ENCODE measurements around the gene AHDC1.

The AHDC1 gene

DNA sequence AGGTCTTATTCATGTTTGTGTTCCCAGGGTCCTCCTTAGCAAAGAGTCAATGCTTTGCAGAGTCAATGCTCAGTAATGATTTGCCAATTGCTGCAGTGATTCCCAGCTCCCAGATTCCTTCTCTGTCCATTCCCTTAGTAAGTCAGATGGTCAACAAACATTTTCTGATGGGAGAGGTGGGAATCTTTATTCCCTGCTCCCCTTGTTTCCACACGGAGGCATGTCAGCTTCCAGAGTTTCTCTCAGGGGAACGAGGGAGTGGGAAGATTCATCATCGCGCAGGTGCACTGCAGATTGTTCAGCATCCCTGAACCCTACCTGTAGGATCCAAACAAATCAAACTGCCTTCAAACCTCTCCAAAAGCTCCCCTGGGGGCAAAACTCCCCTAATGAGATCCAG, 7.5 kb upstream of the AHDC1 start:
- Histone ChIP-seq H3K36me3 (ENCODE audit: control insufficient read depth, insufficient read depth, low read length) (no peaks in the 10 kb centered on the region), H3K9me3 (ENCODE audit: control insufficient read depth, low read length) (no peaks in the 10 kb centered on the region), H3K4me1 (ENCODE audit: control insufficient read depth, insufficient read depth, low read length, poor library complexity, severe bottlenecking) (peaks cover 24% of the 10 kb centered on the region), H3K27ac (ENCODE audit: low read depth, low read length, severe bottlenecking) (no peak overlapping the region), H3K4me3 (ENCODE audit: extremely low read depth, insufficient read depth, low read length, poor library complexity, severe bottlenecking) (no peak overlapping the region)
- WGBS, 2 experiments (ENCODE audit: insufficient coverage in 2 of 2), result 100% methylated on average over 2 of the region's 4 CpGs; no CpG with 5 or more reads in 1 of the 2 experiments

GRCh38 chr1:27609618-27610240, 5.8 kb upstream of the AHDC1 start:
- no peak overlapping the region for H3K4me3 ChIP-seq (ENCODE audit: extremely low read depth, insufficient read depth, low read length, poor library complexity, severe bottlenecking)
- 86 to 90% methylated on average over 10 to 12 of the region's 12 CpGs for WGBS, 2 experiments (ENCODE audit: insufficient coverage in 2 of 2)
- H3K27ac ChIP-seq (ENCODE audit: low read depth, low read length, severe bottlenecking), result no peak overlapping the region
- H3K4me1 ChIP-seq (ENCODE audit: control insufficient read depth, insufficient read depth, low read length, poor library complexity, severe bottlenecking), result peaks cover 39% of the 10 kb centered on the region
- H3K36me3 ChIP-seq (ENCODE audit: control insufficient read depth, insufficient read depth, low read length), result no peaks in the 10 kb centered on the region
- no peaks in the 10 kb centered on the region for H3K9me3 ChIP-seq (ENCODE audit: control insufficient read depth, low read length)

DNA sequence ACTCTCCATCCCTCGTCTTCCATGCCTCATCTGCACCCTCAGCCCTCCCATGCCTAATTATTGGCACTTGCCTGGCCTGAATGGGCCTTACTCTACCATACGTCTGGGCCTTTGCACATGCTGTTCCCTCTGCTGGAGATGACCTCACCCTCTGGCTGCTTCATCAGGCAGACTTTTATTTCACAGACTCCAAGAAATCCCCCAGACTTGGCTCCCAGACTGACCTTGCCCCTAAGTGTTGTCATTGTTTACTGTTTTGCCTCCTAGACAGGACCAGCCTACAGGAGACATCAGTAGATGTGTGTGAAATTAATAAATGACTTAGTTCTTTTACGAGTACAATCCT, 5.2 kb upstream of the AHDC1 start:
- WGBS, 2 experiments (ENCODE audit: insufficient coverage in 2 of 2), result 83 to 96% methylated on average over 3 of the region's 3 CpGs
- Histone ChIP-seq H3K4me1 (ENCODE audit: control insufficient read depth, insufficient read depth, low read length, poor library complexity, severe bottlenecking) (peaks cover 35% of the 10 kb centered on the region), H3K4me3 (ENCODE audit: extremely low read depth, insufficient read depth, low read length, poor library complexity, severe bottlenecking) (no peak overlapping the region), H3K36me3 (ENCODE audit: control insufficient read depth, insufficient read depth, low read length) (no peaks in the 10 kb centered on the region), H3K9me3 (ENCODE audit: control insufficient read depth, low read length) (no peaks in the 10 kb centered on the region), H3K27ac (ENCODE audit: low read depth, low read length, severe bottlenecking) (no peak overlapping the region)

- H3K4me3 ChIP-seq (ENCODE audit: extremely low read depth, insufficient read depth, low read length, poor library complexity, severe bottlenecking), result no peak overlapping the region
- H3K27ac ChIP-seq (ENCODE audit: low read depth, low read length, severe bottlenecking), result peak overlapping the region; percentile 89
- H3K36me3 ChIP-seq (ENCODE audit: control insufficient read depth, insufficient read depth, low read length), result no peaks in the 10 kb centered on the region
- H3K9me3 ChIP-seq (ENCODE audit: control insufficient read depth, low read length), result no peaks in the 10 kb centered on the region
- WGBS, 2 experiments (ENCODE audit: insufficient coverage in 2 of 2), result 26 to 28% methylated on average over 8 to 9 of the region's 11 CpGs
- H3K4me1 ChIP-seq (ENCODE audit: control insufficient read depth, insufficient read depth, low read length, poor library complexity, severe bottlenecking), result peaks cover 35% of the 10 kb centered on the region
Observed at GRCh38 chr1:27607239-27607804, 3.4 kb upstream of the AHDC1 start.

DNA sequence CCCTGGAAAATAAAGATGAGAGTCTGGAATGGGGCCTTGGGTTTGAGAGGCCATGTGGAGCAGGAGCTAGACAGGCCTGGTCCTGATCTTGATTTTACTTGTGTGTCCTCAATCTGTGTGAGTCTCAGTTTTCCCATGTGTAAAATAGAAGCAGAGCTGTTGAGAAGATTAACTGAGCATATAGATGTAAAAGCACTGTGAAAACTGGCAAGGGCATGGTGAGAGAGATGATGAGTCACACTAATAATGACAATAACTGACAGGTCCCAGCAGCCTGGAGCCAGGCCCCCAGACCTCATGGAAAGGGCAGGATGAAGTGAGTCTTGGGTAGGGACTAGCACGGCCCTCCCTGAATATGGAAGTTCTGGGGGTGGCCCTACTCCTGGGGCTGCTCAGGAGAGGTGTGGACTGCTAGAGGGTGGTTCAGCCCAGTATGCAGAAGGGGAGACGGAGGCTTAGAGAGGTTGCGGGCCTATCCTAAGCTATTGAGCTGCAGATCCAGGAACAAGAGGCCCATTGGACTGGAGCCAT, 2.8 kb upstream of the AHDC1 start:
- 47 to 60% methylated on average over 3 of the region's 3 CpGs for WGBS, 2 experiments (ENCODE audit: insufficient coverage in 2 of 2)
- Histone ChIP-seq H3K36me3 (ENCODE audit: control insufficient read depth, insufficient read depth, low read length) (no peaks in the 10 kb centered on the region), H3K4me1 (ENCODE audit: control insufficient read depth, insufficient read depth, low read length, poor library complexity, severe bottlenecking) (peaks cover 35% of the 10 kb centered on the region), H3K9me3 (ENCODE audit: control insufficient read depth, low read length) (no peaks in the 10 kb centered on the region), H3K27ac (ENCODE audit: low read depth, low read length, severe bottlenecking) (peak overlapping the region; percentile 89), H3K4me3 (ENCODE audit: extremely low read depth, insufficient read depth, low read length, poor library complexity, severe bottlenecking) (no peak overlapping the region)

DNA sequence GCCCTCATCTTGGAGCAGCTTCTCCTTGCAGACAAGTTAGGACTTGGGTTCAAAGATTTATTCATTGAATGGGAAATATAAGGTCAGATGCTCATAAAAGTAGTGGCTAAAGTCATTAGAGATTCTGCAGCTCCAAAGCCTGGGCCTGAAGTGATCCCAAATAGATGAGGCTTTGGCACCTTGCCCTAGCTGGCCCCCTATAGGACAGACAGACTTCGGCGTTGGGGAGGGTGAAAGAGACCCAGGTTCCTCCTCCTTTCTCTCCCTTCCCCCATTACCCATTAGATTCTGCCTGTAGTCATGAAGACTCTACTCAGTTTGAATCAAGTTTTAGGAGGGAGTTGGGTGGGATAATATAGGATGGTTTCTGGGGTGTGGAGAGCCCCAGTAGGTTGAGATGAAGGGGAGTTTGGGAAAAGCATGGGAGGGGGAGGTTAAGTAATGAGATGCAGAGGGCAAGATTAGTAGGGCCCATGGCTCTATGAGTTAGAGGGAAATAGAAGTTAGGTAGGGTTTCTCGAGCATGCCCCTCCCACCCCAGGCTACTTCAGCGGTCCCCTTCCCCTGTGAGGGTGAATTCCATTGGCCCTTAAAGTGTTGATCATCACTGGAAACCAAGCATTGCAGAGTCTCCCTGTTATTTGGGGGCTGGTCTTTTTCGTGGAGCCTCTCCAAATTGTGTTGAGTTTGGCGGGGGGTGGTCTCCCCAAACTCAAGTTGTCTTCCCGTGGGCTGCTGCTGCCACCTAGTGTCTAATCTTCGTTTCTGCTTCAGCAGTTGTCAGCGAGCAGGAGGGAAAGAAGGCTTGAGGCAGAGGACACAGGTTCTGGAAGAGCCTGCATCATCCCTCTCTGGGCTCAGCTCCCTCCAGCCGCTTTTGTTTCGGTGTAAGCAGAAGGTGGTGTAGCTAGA, 2.1 kb upstream of the AHDC1 start:
- H3K36me3 ChIP-seq (ENCODE audit: control insufficient read depth, insufficient read depth, low read length), result no peaks in the 10 kb centered on the region
- peaks cover 42% of the 10 kb centered on the region for H3K4me1 ChIP-seq (ENCODE audit: control insufficient read depth, insufficient read depth, low read length, poor library complexity, severe bottlenecking)
- H3K4me3 ChIP-seq (ENCODE audit: extremely low read depth, insufficient read depth, low read length, poor library complexity, severe bottlenecking), result no peak overlapping the region
- H3K9me3 ChIP-seq (ENCODE audit: control insufficient read depth, low read length), result no peaks in the 10 kb centered on the region
- peak overlapping the region; percentile 89 for H3K27ac ChIP-seq (ENCODE audit: low read depth, low read length, severe bottlenecking)
- WGBS, 2 experiments (ENCODE audit: insufficient coverage in 2 of 2), result 0 to 2% methylated on average over 4 to 6 of the region's 11 CpGs

GRCh38 chr1:27605300-27605766, 1.4 kb upstream of the AHDC1 start:
- H3K9me3 ChIP-seq (ENCODE audit: control insufficient read depth, low read length), result no peaks in the 10 kb centered on the region
- WGBS, 2 experiments (ENCODE audit: insufficient coverage in 2 of 2), result 80 to 91% methylated on average over 5 to 7 of the region's 7 CpGs
- no peak overlapping the region for H3K27ac ChIP-seq (ENCODE audit: low read depth, low read length, severe bottlenecking)
- H3K4me3 ChIP-seq (ENCODE audit: extremely low read depth, insufficient read depth, low read length, poor library complexity, severe bottlenecking), result no peak overlapping the region
- H3K36me3 ChIP-seq (ENCODE audit: control insufficient read depth, insufficient read depth, low read length), result no peaks in the 10 kb centered on the region
- H3K4me1 ChIP-seq (ENCODE audit: control insufficient read depth, insufficient read depth, low read length, poor library complexity, severe bottlenecking), result peaks cover 49% of the 10 kb centered on the region

DNA sequence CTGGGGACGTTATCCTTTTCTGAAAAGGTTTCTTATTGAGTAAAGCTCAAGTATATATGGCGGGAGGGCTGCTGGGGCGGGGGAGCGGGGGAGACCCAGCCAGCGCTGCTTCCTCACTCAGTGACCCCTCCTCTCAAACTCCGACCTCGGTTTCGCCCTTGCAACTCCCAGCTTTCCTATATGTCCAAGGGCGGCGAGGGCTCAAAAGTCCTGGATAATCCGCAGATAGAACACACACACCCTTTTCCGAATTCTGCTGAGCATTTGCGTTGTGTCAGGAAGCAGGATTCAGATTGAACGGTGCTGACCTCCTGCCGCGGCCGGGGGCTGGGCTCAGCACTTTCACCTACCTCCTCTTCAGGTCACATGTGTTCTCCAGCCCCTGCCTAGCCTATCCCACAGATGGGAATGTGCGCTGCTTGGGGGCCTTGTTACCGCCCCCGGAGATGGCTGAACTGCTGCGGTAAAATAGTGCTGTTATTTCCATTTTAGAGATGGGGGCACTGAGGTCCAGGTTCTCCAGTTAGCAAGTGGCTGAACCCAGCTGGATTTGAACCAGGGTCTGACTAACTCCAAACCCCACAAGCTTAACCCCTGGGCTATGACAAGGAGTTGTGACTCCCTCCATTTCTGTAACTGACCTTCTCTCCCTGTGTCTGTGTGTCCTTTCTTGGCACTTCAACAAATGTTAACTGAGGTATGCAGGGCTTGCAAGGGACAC, 795 bp upstream of the AHDC1 start:
- Histone ChIP-seq H3K9me3 (ENCODE audit: control insufficient read depth, low read length) (no peaks in the 10 kb centered on the region), H3K4me1 (ENCODE audit: control insufficient read depth, insufficient read depth, low read length, poor library complexity, severe bottlenecking) (peaks cover 55% of the 10 kb centered on the region), H3K27ac (ENCODE audit: low read depth, low read length, severe bottlenecking) (no peak overlapping the region), H3K36me3 (ENCODE audit: control insufficient read depth, insufficient read depth, low read length) (no peaks in the 10 kb centered on the region), H3K4me3 (ENCODE audit: extremely low read depth, insufficient read depth, low read length, poor library complexity, severe bottlenecking) (peak overlapping the region; percentile 87)
- 8 to 13% methylated on average over 11 to 14 of the region's 21 CpGs for whole genome bisulfite sequencing, 2 experiments (ENCODE audit: insufficient coverage in 2 of 2)

GRCh38 chr1:27603309-27603680, 649 bp downstream of the AHDC1 start:
- H3K36me3 ChIP-seq (ENCODE audit: control insufficient read depth, insufficient read depth, low read length), result no peaks in the 10 kb centered on the region
- H3K27ac ChIP-seq (ENCODE audit: low read depth, low read length, severe bottlenecking), result peak overlapping the region; percentile 64
- H3K4me3 ChIP-seq (ENCODE audit: extremely low read depth, insufficient read depth, low read length, poor library complexity, severe bottlenecking), result peak overlapping the region; percentile 87
- H3K9me3 ChIP-seq (ENCODE audit: control insufficient read depth, low read length), result no peaks in the 10 kb centered on the region
- peaks cover 66% of the 10 kb centered on the region for H3K4me1 ChIP-seq (ENCODE audit: control insufficient read depth, insufficient read depth, low read length, poor library complexity, severe bottlenecking)
- 0 to 1% methylated on average over 18 to 26 of the region's 43 CpGs for WGBS, 2 experiments (ENCODE audit: insufficient coverage in 2 of 2)
